Natural killer cell (primary cell): Measurements from ENCODE around the gene SDF2L1. TPM values are rescaled to one million over a fixed set of nuclear protein-coding genes. Genes with fewer than 3 reads are reported as not detected.
A peak's percentile ranks its signal among the peaks of the same experiment; 100 is the strongest.

Experiments
- ATAC-seq, 3 donors: fragments of 150-1000 bp in 2 of 3; fragments of 200-7000 bp in 1 of 3; cut with Tn5 transposase; 1 replicate in 1 of 3; 2 replicates in 2 of 3; pipeline ENCODE4 v1.10.0; 2021; ENCODE audit warnings: mild to moderate bottlenecking in 2 of 3, moderate library complexity in 2 of 3
- DNase-seq, 2 donors: peaks; one replicate each; pipeline versions ENCODE4 v3.0.0 to v3.0.0-alpha.2; 2013 to 2021; ENCODE audit warnings: mixed read lengths in 1 of 2
- H3K27ac ChIP-seq: one replicate; pipeline ENCODE4 v1.5.1; 2013; ENCODE audit warnings: mild to moderate bottlenecking, low read length
- H3K27me3 ChIP-seq: one replicate; pipeline ENCODE4 v1.6.1; 2013; ENCODE audit warnings: low read length; ENCODE audit not compliant: control insufficient read depth, insufficient read depth
- H3K36me3 ChIP-seq: one replicate; pipeline ENCODE4 v1.6.1; 2013; ENCODE audit warnings: low read length; ENCODE audit not compliant: control insufficient read depth, insufficient read depth
- H3K4me1 ChIP-seq: one replicate; pipeline ENCODE4 v1.6.1; 2013; ENCODE audit warnings: low read length; ENCODE audit not compliant: control insufficient read depth, insufficient read depth
- H3K4me3 ChIP-seq: one replicate; pipeline ENCODE4 v1.5.1; 2013; ENCODE audit warnings: low read length
- H3K9me3 ChIP-seq: one replicate; pipeline ENCODE4 v1.6.1; 2013; ENCODE audit warnings: low read length; ENCODE audit not compliant: control insufficient read depth, insufficient read depth
- H3K27ac Mint-ChIP-seq, 2 donors: one replicate each; pipeline ENCODE4 v1.8.0; 2022; ENCODE audit warnings: mild to moderate bottlenecking in 2 of 2, mixed read lengths in 2 of 2, moderate library complexity in 1 of 2
- H3K27me3 Mint-ChIP-seq, 2 donors: one replicate each; pipeline ENCODE4 v1.8.0; 2022; ENCODE audit warnings: low read depth in 2 of 2, mixed read lengths in 2 of 2
- H3K36me3 Mint-ChIP-seq: one replicate; pipeline ENCODE4 v1.8.0; 2022; ENCODE audit warnings: mixed read lengths
- H3K4me1 Mint-ChIP-seq, 2 donors: one replicate each; pipeline ENCODE4 v1.8.0; 2022; ENCODE audit warnings: mixed read lengths in 2 of 2
- H3K4me3 Mint-ChIP-seq: one replicate; pipeline ENCODE4 v1.8.0; 2022; ENCODE audit warnings: mild to moderate bottlenecking, moderate library complexity, mixed read lengths
- H3K9me3 Mint-ChIP-seq, 2 donors: one replicate each; pipeline ENCODE4 v1.8.0; 2022; ENCODE audit warnings: mixed read lengths in 2 of 2
- WGBS: methylation state at CpG from one replicate; pipeline ENCODE4 v1.1.7; 2013; ENCODE audit warnings: missing lambda C conversion rate; ENCODE audit not compliant: insufficient coverage; 5-methylcytosine and 5-hydroxymethylcytosine counted together
- intact Hi-C: fragments of 100-400 bp; cut with micrococcal nuclease; formaldehyde crosslinking; loops from one replicate; pipeline ENCODE4 v1.14.2; 2022
- total RNA-seq, 4 donors: library from RNA; stranded (reverse); fragments of 120-200 nt in 1 of 4; gene quantifications; one replicate each; pipeline versions ENCODE4 v1.2.3 to v1.2.4, GENCODE V29; 2013 to 2022
- TF ChIP-seq, protein P1 (sequence below): fragments of 200-600 bp; IDR thresholded peaks from one replicate; pipeline ENCODE4 v1.8.0; 2022; ENCODE audit warnings: antibody characterized with exemption

Gene SDF2L1
- total RNA-seq, 3 donors from 2014 or later (not counting 1 experiment from before 2014, with no cell fraction given), result 38.3 to 55.8 (median 40.3) TPM

DNA sequence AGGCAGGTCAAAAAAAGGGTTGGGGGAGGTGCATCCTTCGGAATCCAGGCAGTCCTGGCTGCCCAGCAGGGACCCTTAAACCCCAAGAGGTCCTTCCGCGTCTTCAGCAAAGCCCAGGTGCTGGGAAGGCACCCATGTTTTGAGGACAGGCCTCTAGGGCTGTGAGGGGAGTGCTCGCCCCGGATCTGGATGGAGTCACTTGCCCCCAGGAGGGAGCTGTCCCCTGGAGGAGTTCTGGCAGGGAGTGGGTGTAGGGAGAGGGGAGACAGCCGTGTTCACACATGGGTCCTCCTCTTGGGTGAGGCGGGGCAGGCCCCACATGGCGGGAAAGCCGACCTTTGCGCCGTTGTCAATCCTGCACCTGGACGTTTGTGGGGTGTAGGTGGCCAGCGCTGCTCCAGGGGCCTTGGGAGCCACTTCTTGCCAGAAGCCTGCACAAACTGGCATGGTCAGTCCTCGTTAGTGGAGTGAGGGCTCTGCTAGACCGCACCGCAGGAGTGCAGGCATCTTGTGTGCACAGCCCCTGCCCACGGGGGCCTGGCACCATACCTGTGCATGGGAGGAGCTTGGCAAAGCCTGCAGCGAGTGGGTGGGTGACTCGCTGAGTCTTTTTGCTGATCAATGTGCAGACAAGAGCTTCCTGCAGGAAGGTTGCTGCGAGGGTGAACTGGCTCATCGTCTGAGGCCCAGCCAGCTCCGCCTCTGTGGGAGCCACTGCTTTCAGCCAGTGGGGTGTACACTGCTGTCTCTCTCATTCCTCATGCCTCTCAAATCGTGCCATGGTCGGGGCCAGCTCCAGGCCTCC, 39.7 kb downstream of the SDF2L1 start:
- peak overlapping the region; percentile 87 for H3K4me3 Mint-ChIP-seq
- intact Hi-C loops, result loop anchor here (1.0 kb wide), 1 partner anchor 8 kb away; no protein-coding TSS in a partner anchor
- peaks cover 40% of the 10 kb centered on the region for H3K36me3 ChIP-seq

GRCh38 chr22:21682385-21683175, 40.5 kb downstream of the SDF2L1 start:
- Histone ChIP-seq H3K36me3 (peaks cover 48% of the 10 kb centered on the region), H3K4me3 (no peak overlapping the region), H3K9me3 (no peaks in the 10 kb centered on the region), H3K27ac (no peak overlapping the region), H3K4me1 (peaks cover 56% of the 10 kb centered on the region), H3K27me3 (no peaks in the 10 kb centered on the region)
- Mint-ChIP-seq H3K27me3 (no peaks in the 10 kb centered on the region), H3K9me3 (no peaks in the 10 kb centered on the region), H3K36me3 (no peaks in the 10 kb centered on the region), H3K4me3 (peak overlapping the region; percentile 60), H3K27ac (peak overlapping the region; percentile 45), H3K4me1 (peaks cover 21 to 44% of the 10 kb centered on the region in 2 donors)
- ATAC-seq (no peak), DNase-seq (no peak)
- TF ChIP-seq, protein P1, sequence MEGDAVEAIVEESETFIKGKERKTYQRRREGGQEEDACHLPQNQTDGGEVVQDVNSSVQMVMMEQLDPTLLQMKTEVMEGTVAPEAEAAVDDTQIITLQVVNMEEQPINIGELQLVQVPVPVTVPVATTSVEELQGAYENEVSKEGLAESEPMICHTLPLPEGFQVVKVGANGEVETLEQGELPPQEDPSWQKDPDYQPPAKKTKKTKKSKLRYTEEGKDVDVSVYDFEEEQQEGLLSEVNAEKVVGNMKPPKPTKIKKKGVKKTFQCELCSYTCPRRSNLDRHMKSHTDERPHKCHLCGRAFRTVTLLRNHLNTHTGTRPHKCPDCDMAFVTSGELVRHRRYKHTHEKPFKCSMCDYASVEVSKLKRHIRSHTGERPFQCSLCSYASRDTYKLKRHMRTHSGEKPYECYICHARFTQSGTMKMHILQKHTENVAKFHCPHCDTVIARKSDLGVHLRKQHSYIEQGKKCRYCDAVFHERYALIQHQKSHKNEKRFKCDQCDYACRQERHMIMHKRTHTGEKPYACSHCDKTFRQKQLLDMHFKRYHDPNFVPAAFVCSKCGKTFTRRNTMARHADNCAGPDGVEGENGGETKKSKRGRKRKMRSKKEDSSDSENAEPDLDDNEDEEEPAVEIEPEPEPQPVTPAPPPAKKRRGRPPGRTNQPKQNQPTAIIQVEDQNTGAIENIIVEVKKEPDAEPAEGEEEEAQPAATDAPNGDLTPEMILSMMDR, result no peak
- whole genome bisulfite sequencing, result 88% methylated on average over 20 of the region's 20 CpGs
- intact Hi-C loops, result no loop called here

More for the DNA sequence above, 39.7 kb downstream of the SDF2L1 start:
- Histone ChIP-seq H3K4me1 (peaks cover 57% of the 10 kb centered on the region), H3K4me3 (no peak overlapping the region), H3K9me3 (no peaks in the 10 kb centered on the region), H3K27me3 (no peaks in the 10 kb centered on the region), H3K27ac (peak overlapping the region; percentile 76)
- ATAC-seq, result no peak
- WGBS, result 85% methylated on average over 24 of the region's 24 CpGs
- Mint-ChIP-seq H3K4me1 (peaks cover 21 to 48% of the 10 kb centered on the region in 2 donors), H3K27me3 (no peaks in the 10 kb centered on the region), H3K36me3 (no peaks in the 10 kb centered on the region), H3K9me3 (no peaks in the 10 kb centered on the region), H3K27ac (peak overlapping the region; percentile 91 to 92)
- DNase-seq, result no peak
- TF ChIP-seq, protein P1, result no peak

DNA sequence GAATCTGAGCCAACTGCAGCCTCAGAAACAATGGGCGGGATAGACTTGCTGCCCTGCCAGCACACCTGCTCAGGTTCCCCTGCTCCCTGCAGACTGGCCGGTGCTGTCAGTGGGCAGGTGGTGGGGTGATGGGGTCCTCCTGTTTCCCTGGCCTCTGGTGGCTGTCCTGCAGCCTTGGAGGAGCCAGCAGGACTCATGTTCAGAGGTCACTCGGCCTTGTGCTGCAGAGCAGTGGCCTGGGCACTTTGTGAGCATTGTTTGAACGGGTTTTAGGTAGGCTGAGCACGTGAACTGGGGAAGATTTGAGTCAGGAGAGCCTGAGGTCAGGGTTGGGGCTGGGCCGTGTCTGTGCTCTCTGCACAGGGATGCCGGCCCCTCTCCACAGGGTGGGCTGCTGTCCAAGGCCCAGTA, 41.3 kb downstream of the SDF2L1 start:
- DNase-seq (no peak), ATAC-seq (no peak)
- Mint-ChIP-seq H3K36me3 (no peaks in the 10 kb centered on the region), H3K4me1 (peaks cover 20 to 36% of the 10 kb centered on the region in 2 donors), H3K27me3 (no peaks in the 10 kb centered on the region), H3K4me3 (no peak overlapping the region), H3K9me3 (no peaks in the 10 kb centered on the region), H3K27ac (peak overlapping the region in 1 of 2 donors; percentile 44)
- H3K9me3 ChIP-seq, result no peaks in the 10 kb centered on the region
- WGBS, result 96% methylated on average over 7 of the region's 7 CpGs
- H3K27ac ChIP-seq, result no peak overlapping the region
- peaks cover 51% of the 10 kb centered on the region for H3K36me3 ChIP-seq
- H3K4me3 ChIP-seq, result no peak overlapping the region
- intact Hi-C loops, result no loop called here
- H3K27me3 ChIP-seq, result no peaks in the 10 kb centered on the region
- H3K4me1 ChIP-seq, result peaks cover 52% of the 10 kb centered on the region
- TF ChIP-seq, protein P1, result no peak
